Cardiac fibroblast (primary cell): ENCODE results near the gene IL1R2.

Experiments used
- DNase-seq, 2 donors: peaks; one replicate each; pipeline versions ENCODE4 v3.0.0 to v3.0.0-alpha.2; 2010; ENCODE audit warnings: low read depth in 2 of 2
- H3K4me3 ChIP-seq, 2 donors: replicated peaks in 1 of 2; 1 replicate in 1 of 2; 2 replicates in 1 of 2; pipeline ENCODE4 v1.5.1; 2011; ENCODE audit warnings: low read depth in 2 of 2, low read length in 2 of 2, mild to moderate bottlenecking in 2 of 2, moderate library complexity in 1 of 2
- CTCF ChIP-seq: IDR thresholded peaks from one replicate; pipeline ENCODE4 v1.5.1; 2011; ENCODE audit warnings: low read depth, mild to moderate bottlenecking, low read length, inconsistent platforms

IL1R2 gene

DNA sequence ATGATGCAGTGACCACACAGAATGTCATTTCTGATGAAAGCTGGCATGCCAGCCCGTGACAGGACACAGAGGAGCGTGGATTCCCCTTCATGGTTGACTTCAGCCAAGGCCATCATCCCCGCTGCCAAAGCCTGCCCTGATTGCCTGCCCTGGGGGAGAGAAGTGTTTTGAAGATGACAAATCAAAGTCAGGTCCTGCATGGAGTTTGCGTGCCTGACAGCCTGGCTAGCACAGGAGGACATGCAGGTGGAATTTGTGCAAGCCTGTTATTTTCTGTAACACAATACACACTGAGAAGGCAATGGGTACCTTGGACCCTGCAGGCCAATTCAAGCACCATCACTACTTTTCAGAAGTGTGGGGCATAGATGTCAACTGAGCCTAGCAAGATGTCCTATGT lies 5.4 kb upstream of the IL1R2 start:
- no peak for TF ChIP-seq CTCF
- no peak for DNase-seq
- H3K4me3 ChIP-seq: no peak overlapping the region

DNA sequence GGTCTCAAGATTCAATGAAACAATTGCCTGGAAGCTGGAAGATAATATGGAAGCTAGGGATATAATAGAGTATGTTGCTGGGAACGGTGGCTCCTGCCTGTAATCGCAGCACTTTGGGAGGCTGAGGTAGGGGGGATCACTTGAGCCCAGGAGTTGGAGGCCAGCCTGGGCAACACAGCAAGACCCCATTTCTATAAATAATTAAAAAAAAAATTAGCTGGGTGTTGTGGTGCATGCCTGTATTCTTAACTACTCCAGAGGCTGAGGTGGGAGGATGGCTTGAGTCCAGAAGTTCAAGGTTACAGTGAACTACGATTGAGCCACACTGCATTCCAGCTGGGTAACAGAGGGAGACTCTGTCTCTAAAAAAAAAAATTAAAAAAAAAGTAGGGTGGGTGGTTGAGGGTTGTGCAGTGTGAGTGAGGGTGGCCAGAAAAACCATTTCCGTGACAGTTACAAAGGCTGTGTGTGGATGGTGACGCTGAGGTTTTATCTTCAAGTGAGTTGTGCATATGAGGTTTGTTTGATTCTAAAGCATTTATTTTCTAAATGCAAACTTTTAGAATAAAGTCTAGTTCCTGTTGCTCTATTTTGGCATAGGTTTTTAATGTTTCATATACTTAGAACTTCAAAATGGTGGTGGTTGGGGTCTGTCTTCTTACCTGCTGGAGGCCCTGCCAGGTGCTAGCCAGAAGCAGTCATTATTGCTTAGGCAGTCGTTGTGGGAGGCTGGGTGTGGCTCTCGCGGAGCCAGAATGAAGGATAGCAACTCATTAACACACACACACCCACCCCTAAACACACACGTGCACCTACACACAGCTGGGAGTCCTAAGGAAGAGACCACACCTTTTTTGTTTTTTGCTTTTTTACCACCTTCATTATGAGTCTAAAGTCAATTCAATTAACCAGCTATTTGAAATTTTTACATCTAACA lies 4.7 kb upstream of the IL1R2 start:
- no peak overlapping the region for H3K4me3 ChIP-seq
- peak in 1 of 2 donors; percentile 34 for DNase-seq
- TF ChIP-seq CTCF: no peak

GRCh38 chr2:101987832-101988231 lies 3.9 kb upstream of the IL1R2 start:
- no peak for DNase-seq
- H3K4me3 ChIP-seq: no peak overlapping the region
- no peak for TF ChIP-seq CTCF

DNA sequence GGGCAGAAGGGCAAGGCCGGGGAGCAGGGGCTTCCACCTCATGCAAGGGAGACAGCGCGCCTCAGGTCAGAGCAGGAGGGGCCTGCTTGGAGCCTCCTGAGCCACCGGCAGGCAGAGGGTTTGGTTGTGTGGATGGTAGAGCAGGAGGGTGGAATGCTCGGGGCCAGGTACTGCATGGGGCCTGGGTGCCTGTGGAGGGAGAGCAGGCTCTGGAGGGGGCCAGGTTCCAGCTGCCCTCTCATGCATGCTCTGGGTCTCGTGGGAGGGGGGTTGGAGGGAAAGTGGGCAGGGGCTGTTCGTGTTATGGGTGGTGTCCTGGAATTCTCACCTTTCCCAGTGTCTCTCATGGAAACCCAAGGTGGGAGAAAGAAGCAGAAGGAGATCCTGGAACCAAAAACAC lies 3.2 kb upstream of the IL1R2 start:
- H3K4me3 ChIP-seq: no peak overlapping the region
- no peak for DNase-seq
- no peak for TF ChIP-seq CTCF

GRCh38 chr2:101989740-101990460 lies 1.9 kb upstream of the IL1R2 start:
- DNase-seq: no peak
- H3K4me3 ChIP-seq: no peak overlapping the region
- no peak for TF ChIP-seq CTCF

- no peak overlapping the region for H3K4me3 ChIP-seq
- TF ChIP-seq CTCF: no peak
- DNase-seq: no peak
These were observed 2.0 kb downstream of the IL1R2 start for GRCh38 chr2:101993772-101994171.
